Measurements from ENCODE around the gene ASCC1. TPM values are rescaled to one million over a fixed set of nuclear protein-coding genes. Genes with fewer than 3 reads are reported as not detected.

ASCC1 gene
- total and polyA plus RNA-seq, 2 of the 13 experiments (the other 11 are each of a cell fraction or from before 2014, with no cell fraction given) = 21.6 to 30.1 TPM

- TF ChIP-seq BRF2 (CRISPR knock-in tag; IDR thresholded peaks at IDR 0.05) (no peak), CREM (IDR thresholded peaks at IDR 0.05) (peak; percentile 81), CREM (CRISPR knock-in tag; IDR thresholded peaks at IDR 0.05) (no peak), ZBTB7A (CRISPR knock-in tag; IDR thresholded peaks at IDR 0.05) (no peak), RARA (CRISPR knock-in tag; IDR thresholded peaks at IDR 0.05) (peak; percentile 93), ZNF652 (CRISPR knock-in tag; IDR thresholded peaks at IDR 0.05; ENCODE audit: borderline replicate concordance, low read depth) (peak; percentile 88), ZBTB42 (CRISPR knock-in tag; IDR thresholded peaks at IDR 0.05) (no peak), POGZ (CRISPR knock-in tag; IDR thresholded peaks at IDR 0.05) (no peak), RBM22 (optimal IDR thresholded peaks at IDR 0.05; ENCODE audit: low read length) (no peak), ZSCAN29 (CRISPR knock-in tag; conservative IDR thresholded peaks at IDR 0.05) (0 out of 2 replicates have a peak, but pooled peaks have one; percentile 59), RFXANK (CRISPR knock-in tag; IDR thresholded peaks at IDR 0.05) (no peak), ADNP (CRISPR knock-in tag; IDR thresholded peaks at IDR 0.05) (no peak), TFDP2 (CRISPR knock-in tag; IDR thresholded peaks at IDR 0.05) (no peak), ATF3 (CRISPR knock-in tag; IDR thresholded peaks at IDR 0.05) (no peak), TIGD3 (CRISPR knock-in tag; IDR thresholded peaks at IDR 0.05; ENCODE audit: borderline replicate concordance) (no peak), ZIK1 (CRISPR knock-in tag; IDR thresholded peaks at IDR 0.05; ENCODE audit: borderline replicate concordance, low read depth) (no peak), TEAD3 (CRISPR knock-in tag; optimal IDR thresholded peaks at IDR 0.05; ENCODE audit: borderline replicate concordance) (no peak), ZBTB33 (CRISPR knock-in tag; IDR thresholded peaks at IDR 0.05) (no peak), AFF4 (CRISPR knock-in tag; IDR thresholded peaks at IDR 0.05) (no peak)
Measured at GRCh38 chr10:72097448-72098300, 118.4 kb downstream of the ASCC1 start (continued).

Data from HepG2 (cell line).